Skeletal muscle satellite cell (primary cell): ENCODE results near the gene PDLIM7. TPM values are rescaled to one million over a fixed set of nuclear protein-coding genes. Genes with fewer than 3 reads are reported as not detected.

Source experiments
- H3K27me3 ChIP-seq: 2 replicates; pipeline ENCODE4 v1.7.0; 2013; ENCODE audit warnings: low read length; ENCODE audit not compliant: control insufficient read depth, insufficient read depth
- H3K36me3 ChIP-seq: 2 replicates; pipeline ENCODE4 v1.7.0; 2013; ENCODE audit warnings: mild to moderate bottlenecking, control low read depth, low read length; ENCODE audit not compliant: insufficient read depth
- H3K4me1 ChIP-seq: 2 replicates; pipeline ENCODE4 v1.7.0; 2013; ENCODE audit warnings: low read length; ENCODE audit not compliant: control insufficient read depth, insufficient read depth
- H3K4me2 ChIP-seq: 2 replicates; pipeline ENCODE4 v1.7.0; 2013; ENCODE audit warnings: mild to moderate bottlenecking, low read length
- H3K4me3 ChIP-seq: 2 replicates; pipeline ENCODE4 v1.7.0; 2013; ENCODE audit warnings: low read length
- H3K9ac ChIP-seq: 2 replicates; pipeline ENCODE4 v1.7.0; 2013; ENCODE audit warnings: mild to moderate bottlenecking, low read depth, low read length, moderate library complexity
- H3K9me3 ChIP-seq: replicated peaks from 2 replicates; pipeline ENCODE4 v1.7.0; 2013; ENCODE audit warnings: mild to moderate bottlenecking, control low read depth, low read length
- total RNA-seq: library from RNA; depleted of rRNA; stranded (reverse); fragments of >200 nt; gene quantifications from 2 replicates; pipeline ENCODE4 v1.2.3, GENCODE V29; 2012; rRNA removed

PDLIM7 gene
- 75.3 and 151 TPM in 2 replicates for total RNA-seq

GRCh38 chr5:177497292-177498012 lies at the start of gene PDLIM7:
Gene PDLIM7 (minus strand): TSS chr5:177497604. CDS start chr5:177496512, 1,092 bp downstream.
- H3K4me1 ChIP-seq: peaks cover 59% of the 10 kb centered on the region
- no peaks in the 10 kb centered on the region for H3K9me3 ChIP-seq

GRCh38 chr5:177546258-177546741 lies 48.9 kb upstream of the PDLIM7 start:
- peak overlapping the region; percentile 62 for H3K9ac ChIP-seq
- peaks cover 3% of the 10 kb centered on the region for H3K36me3 ChIP-seq
- peak overlapping the region; percentile 62 for H3K4me2 ChIP-seq
- H3K9me3 ChIP-seq: no peaks in the 10 kb centered on the region
- peaks cover 41% of the 10 kb centered on the region for H3K4me1 ChIP-seq
- H3K27me3 ChIP-seq: no peaks in the 10 kb centered on the region
- peak overlapping the region; percentile 41 for H3K4me3 ChIP-seq

More at GRCh38 chr5:177497292-177498012, at the start of gene PDLIM7:
- Histone ChIP-seq H3K27me3 (no peaks in the 10 kb centered on the region), H3K9ac (peak within 1 kb of the TSS; percentile 99), H3K4me2 (peak within 1 kb of the TSS; percentile 85), H3K4me3 (peak within 1 kb of the TSS; percentile 93), H3K36me3 (peaks cover 31% of the 10 kb centered on the region)

- Histone ChIP-seq H3K4me2 (peak overlapping the region; percentile 62), H3K4me3 (peak overlapping the region; percentile 41), H3K36me3 (no peaks in the 10 kb centered on the region), H3K27me3 (no peaks in the 10 kb centered on the region), H3K9ac (peak overlapping the region; percentile 62), H3K9me3 (no peaks in the 10 kb centered on the region), H3K4me1 (peaks cover 41% of the 10 kb centered on the region)
Measured at GRCh38 chr5:177545487-177546257, 48.3 kb upstream of the PDLIM7 start.

DNA sequence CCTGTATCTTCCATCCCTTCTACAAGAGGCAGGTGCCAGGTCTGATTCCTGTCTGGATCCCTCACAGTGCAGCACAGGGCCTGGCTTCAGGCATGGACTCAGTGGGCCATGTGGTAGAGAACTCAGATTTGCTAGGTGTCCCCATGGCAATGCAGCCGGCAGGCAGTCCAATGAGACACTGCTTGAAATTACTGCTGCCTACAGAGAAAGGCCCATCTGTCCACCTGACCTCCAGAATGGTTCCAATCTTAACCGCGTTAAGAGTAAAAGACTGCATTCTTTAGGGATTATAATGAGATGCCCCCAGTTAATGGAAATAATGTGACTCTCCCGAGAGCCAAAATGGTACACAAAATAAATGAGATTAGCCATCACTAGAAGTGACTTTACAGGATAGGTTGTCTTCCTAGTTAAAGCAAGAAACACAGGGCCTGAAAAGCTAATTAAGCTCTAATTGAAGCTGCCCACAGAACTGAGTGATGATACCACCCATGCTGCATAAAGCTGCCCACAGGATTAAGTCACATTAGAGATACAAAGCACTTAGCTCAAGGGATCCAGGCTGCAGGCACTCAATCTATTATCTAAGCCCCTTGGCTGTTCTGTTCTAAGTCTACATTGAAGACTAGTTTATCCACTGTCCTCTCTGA lies 45.5 kb upstream of the PDLIM7 start:
- Histone ChIP-seq H3K27me3 (no peaks in the 10 kb centered on the region), H3K9me3 (no peaks in the 10 kb centered on the region), H3K4me2 (no peak overlapping the region), H3K36me3 (peaks cover 9% of the 10 kb centered on the region), H3K4me3 (no peak overlapping the region), H3K4me1 (peaks cover 58% of the 10 kb centered on the region), H3K9ac (no peak overlapping the region)

GRCh38 chr5:177540438-177540837 lies 43.0 kb upstream of the PDLIM7 start:
- Histone ChIP-seq H3K4me2 (no peak overlapping the region), H3K9me3 (no peaks in the 10 kb centered on the region), H3K9ac (no peak overlapping the region), H3K27me3 (no peaks in the 10 kb centered on the region), H3K4me3 (no peak overlapping the region), H3K4me1 (peaks cover 57% of the 10 kb centered on the region), H3K36me3 (peaks cover 19% of the 10 kb centered on the region)

DNA sequence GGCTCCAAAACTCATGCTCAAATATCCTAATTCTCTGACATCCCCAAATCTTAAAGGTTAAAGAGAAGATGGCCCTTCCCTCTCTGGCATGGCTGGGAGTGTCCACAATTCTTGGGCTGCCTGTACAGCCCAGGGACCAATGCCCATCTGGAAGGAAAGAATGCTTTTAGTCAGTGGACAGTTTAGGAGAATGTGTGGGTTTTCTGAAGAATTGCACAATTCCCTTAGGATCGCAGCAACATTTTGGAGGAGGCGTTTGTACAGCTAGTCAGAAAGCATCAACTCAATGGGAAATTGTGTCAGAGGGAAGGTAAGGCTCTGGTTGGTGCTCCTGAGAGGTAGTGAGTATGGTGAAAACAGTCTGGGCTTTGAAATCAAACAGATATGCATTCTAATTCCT lies 42.0 kb upstream of the PDLIM7 start:
- no peaks in the 10 kb centered on the region for H3K9me3 ChIP-seq
- peak overlapping the region; percentile 70 for H3K4me2 ChIP-seq
- peak overlapping the region; percentile 75 for H3K9ac ChIP-seq
- no peaks in the 10 kb centered on the region for H3K27me3 ChIP-seq
- no peak overlapping the region for H3K4me3 ChIP-seq
- H3K4me1 ChIP-seq: peaks cover 47% of the 10 kb centered on the region
- H3K36me3 ChIP-seq: peaks cover 19% of the 10 kb centered on the region

- peaks cover 43% of the 10 kb centered on the region for H3K4me1 ChIP-seq
- no peak overlapping the region for H3K4me3 ChIP-seq
- no peaks in the 10 kb centered on the region for H3K9me3 ChIP-seq
- H3K4me2 ChIP-seq: peak overlapping the region; percentile 70
- no peaks in the 10 kb centered on the region for H3K27me3 ChIP-seq
- peak overlapping the region; percentile 75 for H3K9ac ChIP-seq
- H3K36me3 ChIP-seq: peaks cover 21% of the 10 kb centered on the region
Measured at GRCh38 chr5:177538876-177539275, 41.5 kb upstream of the PDLIM7 start.

DNA sequence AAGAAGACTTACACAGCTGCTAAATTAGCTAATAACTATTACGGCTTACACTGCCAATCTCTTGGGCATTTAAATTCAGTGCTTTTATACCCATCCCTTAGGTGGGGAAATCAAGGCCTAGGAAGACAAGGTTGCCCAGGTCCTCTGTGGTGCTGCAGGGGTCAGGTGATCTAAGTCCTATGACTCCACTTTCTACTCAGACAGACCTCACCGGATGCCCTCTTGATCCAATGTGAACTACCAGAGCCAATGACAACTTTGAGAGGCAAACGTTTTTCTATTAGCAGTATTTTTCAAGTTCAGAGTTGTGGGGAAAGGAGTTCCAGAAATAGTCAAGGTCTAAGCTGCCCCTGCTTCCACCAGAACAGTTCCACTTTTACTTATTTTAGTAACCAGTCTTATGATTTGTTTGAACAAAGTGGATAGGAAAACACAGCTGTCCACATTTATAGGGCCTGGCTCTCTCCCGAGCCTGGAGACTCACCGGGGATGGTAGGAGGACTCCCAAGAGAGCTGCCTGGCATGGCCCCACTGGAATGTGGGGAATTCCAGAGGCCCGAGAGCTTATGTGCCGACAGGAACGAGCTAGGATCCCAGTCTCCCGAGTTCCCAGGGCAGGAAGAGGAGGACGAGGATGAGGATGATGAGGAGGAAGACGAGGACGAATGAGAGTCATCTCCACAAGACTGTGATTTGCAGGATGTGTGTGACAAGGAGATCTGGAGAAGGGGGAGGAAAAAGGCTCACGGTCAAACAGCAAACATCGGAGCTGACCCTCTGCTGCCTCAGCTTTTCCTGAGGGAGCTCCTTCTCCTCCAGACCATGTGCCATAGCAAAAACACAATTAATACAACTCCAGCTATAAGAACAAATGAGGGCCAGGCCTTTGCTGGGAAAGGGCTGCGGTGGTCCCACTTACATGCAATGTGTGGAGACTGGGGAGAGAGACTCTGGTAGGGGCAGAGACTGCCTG lies 40.3 kb upstream of the PDLIM7 start:
- no peaks in the 10 kb centered on the region for H3K9me3 ChIP-seq
- peaks cover 39% of the 10 kb centered on the region for H3K4me1 ChIP-seq
- peaks cover 30% of the 10 kb centered on the region for H3K36me3 ChIP-seq
- no peaks in the 10 kb centered on the region for H3K27me3 ChIP-seq
- peak overlapping the region; percentile 75 for H3K9ac ChIP-seq
- peak overlapping the region; percentile 14 for H3K4me3 ChIP-seq
- H3K4me2 ChIP-seq: peak overlapping the region; percentile 70

DNA sequence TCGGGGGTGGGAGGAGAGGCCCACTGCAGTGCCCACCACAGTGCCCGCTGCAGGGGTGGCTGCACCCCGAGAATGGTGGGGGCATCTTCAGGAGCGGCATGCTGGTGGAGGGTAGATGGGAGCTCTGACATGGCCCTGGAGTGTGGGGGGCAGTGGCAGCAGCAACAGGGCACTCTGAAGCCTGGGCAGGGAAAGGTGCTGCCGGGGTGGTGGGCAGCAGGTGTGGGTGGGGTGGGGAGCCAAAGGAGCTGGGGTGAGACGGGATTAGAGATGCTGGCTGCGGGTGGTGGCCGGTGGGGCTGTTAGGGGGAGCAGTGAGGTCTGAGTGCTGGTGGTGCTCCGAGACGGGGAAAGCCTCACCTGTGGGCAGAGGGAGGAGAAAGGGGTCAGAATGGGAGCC lies 39.0 kb upstream of the PDLIM7 start:
- no peak overlapping the region for H3K4me3 ChIP-seq
- peak overlapping the region; percentile 75 for H3K9ac ChIP-seq
- no peaks in the 10 kb centered on the region for H3K27me3 ChIP-seq
- no peak overlapping the region for H3K4me2 ChIP-seq
- no peaks in the 10 kb centered on the region for H3K9me3 ChIP-seq
- H3K36me3 ChIP-seq: peaks cover 42% of the 10 kb centered on the region
- H3K4me1 ChIP-seq: peaks cover 39% of the 10 kb centered on the region

GRCh38 chr5:177535125-177535524 lies 37.7 kb upstream of the PDLIM7 start:
- peaks cover 53% of the 10 kb centered on the region for H3K36me3 ChIP-seq
- H3K9me3 ChIP-seq: no peaks in the 10 kb centered on the region
- no peak overlapping the region for H3K4me3 ChIP-seq
- no peak overlapping the region for H3K9ac ChIP-seq
- no peak overlapping the region for H3K4me2 ChIP-seq
- H3K4me1 ChIP-seq: peaks cover 39% of the 10 kb centered on the region
- H3K27me3 ChIP-seq: no peaks in the 10 kb centered on the region
